HG03095 (cell line): Measurements from ENCODE around the gene VCPKMT.

Source experiments
- ATAC-seq: cut with Tn5 transposase; IDR thresholded peaks from one replicate; pipeline ENCODE4 v1.9.1; 2021; ENCODE audit warnings: moderate library complexity; ENCODE audit not compliant: unreplicated experiment

Gene VCPKMT

GRCh38 chr14:50068496-50068895 lies 47.9 kb downstream of the VCPKMT start:
- ATAC-seq, result no peak

DNA sequence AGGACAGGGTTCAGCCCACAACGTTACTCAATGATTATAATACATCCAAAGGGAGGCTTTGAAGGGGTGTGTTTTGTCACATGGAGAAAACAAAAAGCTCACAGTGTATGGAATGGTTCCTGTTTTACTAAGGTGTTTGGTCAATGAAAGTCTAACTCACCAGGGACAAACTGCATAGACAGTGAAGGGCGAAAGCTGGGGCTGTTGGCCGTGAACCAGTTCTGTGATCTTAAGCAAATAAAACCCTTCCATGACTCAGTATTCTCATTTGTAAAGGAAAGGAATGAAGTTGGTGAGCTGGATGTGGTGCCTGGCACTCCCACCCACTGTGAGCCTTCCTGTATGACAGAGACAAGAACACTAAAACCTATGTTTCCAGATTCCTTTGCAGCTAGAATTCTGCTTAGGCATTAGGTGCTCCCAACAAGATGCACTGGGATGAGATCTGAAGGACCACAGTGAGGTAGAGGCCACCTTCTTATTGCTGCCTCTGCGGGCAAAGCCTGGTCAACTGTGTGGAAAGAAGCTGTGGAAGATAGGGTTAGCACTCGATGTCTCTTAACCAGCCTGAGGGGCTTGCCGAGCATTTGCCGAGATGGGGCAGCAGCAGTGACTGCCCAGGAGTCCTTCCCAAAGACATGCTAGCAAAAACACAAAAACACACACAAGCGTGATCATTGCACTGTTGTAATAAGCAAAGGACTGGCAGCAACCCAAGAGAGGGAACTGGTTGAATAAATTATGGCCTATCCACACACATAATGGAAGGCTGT lies 48.5 kb downstream of the VCPKMT start:
- no peak for ATAC-seq

- no peak for ATAC-seq
Observed at GRCh38 chr14:50065583-50065982, 50.8 kb downstream of the VCPKMT start.

DNA sequence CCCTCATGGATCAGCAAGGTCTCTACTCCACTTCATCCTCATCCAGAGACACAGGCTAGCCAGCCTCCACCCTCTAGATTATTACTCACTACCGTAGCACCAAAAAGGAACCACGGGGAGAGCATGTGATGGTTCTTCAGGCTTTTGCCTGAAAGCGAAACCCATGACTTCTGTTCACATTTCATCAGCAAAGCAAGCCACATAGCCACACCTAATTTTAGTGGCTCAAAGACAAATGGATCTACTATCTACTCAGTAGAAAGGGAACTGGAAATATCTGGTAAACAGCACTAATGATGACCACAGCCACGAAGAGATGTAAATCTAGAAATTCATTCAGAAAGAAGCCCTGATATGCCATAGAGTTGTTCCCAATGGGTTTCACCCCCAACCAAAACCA lies 51.4 kb downstream of the VCPKMT start:
- peak; percentile 58 for ATAC-seq

DNA sequence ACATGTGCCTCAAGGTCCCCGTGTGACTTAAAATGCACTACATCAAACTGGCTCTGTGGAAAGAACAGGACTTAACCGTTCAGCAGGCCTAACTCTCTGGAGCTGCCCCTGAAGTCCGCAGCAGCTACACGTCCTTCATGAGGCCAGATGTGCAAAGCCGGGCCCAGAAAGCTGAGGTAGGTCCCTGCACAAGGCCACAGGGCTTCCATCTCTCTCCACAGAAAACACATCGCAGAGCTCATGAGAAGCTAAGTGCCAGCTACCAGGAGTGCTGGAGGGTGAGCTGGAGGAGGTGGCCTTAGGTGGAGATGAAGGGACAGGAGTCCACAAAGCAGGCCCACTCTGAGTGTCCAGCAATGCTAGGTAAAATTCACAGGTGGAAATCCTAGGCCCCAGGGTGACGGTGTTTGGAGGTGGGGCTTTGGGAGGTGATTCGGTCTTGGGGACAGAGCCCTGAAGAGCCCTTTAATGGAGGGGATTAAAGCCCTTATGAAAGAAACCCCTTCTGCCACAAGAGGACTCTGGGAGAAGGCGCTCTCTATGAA lies 52.4 kb downstream of the VCPKMT start:
- no peak for ATAC-seq

DNA sequence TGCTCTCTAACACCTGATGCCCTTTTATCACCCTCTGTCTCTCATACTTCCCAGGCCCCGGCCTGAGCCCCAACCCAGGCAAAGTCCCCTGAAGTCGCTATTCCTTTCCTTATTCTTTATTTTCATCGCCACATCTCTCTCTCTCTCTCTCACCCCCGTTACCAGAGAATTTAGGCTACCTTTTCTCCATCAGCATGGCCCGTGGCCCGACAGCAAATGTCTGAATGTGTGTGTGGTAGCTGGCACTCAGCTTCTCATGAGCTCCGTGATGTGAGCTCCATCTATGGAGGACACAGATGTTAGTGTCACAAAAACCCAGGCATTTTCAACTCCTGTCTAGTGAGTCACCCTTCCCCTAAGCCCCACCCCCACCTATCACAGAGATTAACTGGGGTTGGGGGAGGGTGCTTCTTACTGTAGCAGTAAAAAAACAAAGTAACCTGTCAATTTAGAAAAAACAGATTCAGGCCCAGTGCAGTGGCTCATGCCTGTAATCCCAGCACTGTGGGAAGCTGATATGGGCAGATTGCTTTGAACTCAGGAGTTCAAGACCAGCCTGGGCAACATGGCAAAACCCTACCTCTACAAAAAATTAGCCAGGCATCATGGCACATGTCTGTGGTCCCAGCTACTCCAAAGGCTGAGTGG lies 53.8 kb downstream of the VCPKMT start:
- peak; percentile 30 for ATAC-seq

DNA sequence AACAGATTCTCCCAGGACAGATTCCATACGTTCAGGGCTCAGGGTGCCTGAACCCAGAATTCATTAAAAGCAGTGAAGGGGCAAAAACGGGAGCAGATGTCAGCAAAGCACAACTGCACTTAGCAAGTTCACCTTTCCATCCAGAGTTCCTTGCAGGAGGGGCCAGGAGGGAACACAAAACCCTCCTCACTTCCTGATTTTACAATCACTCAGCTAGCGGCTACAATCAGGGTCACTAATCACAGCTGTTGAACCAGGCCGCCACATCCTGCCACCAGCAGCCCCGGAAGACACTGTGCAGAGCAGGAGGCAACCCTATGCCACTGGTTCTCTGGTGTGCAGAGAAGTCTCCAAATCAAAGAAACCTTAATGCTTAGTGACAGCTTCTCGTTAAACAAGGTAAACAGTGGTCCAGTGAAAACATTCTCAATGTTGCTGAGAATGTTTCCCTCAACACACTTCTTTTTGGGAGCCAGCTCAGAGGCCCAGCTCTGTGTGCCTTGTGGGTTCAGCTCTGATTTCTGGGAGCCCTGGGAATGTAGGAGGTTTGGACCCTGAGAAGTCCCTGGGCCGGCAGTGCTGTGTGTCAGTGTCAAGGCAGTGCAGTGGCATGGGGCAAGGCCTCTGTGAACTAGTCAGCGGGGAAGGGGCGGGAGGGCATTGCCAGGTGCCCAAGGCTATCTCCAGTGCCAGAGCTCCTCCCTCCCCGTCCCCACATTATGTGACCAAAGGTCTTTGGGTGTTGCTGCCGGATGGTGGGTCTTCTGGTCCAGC lies 54.5 kb downstream of the VCPKMT start:
- peak; percentile 37 for ATAC-seq

- no peak for ATAC-seq
Observed at GRCh38 chr14:50060871-50061663, 55.3 kb downstream of the VCPKMT start.

DNA sequence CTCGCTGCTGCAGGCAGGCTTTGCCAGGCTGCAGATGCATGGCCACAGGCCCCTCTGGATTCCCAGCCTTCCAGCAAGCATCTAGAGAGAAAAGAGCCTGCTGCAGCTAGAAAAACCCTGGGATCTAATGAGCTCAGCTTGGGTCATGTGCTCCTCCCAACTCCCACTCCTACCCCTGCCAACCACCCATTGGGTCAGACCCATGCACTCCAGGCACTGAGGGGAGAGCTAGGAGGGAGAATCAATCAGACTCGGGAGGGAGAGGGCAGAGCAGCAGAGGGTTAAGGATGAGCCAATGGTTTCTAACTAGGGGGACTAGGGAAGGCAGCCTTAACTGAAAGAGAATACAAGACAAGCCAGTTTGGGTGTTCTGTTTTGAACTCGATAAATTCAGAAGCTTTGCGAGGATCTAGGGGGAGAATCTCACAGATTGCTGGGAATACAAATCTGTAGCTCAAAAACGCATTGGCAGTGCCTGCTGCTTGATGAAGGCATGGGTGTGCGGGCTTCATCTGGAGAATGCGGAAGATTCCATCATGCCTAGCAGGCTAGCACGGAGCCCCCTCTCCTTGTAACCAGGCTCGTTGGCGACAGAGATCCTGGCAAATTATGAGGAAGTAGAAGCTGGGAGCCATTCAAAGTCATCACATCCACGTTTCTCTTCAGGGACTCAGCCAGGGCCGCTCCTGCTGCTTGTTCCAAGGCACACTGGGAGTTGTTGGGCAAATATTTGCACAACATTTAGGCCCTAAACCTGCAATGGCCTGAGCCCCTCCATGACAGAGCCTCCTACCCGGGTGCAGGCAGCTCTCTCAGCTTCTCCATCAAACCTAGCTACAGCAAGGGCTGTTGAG lies 56.4 kb downstream of the VCPKMT start:
- ATAC-seq, result no peak
